Endothelial cell of umbilical vein (primary cell): ENCODE measurements around the gene TMEM59. TPM values are rescaled to one million over a fixed set of nuclear protein-coding genes. Genes with fewer than 3 reads are reported as not detected.
A peak's percentile ranks its signal among the peaks of the same experiment; 100 is the strongest.

Experiments
- BruUV-seq: library from RNA; stranded (reverse); fragments of 400-500 nt; replicated peaks from 2 replicates; lab custom pipeline; 2021; lab: Mats Ljungman, UMichigan
- CTCF ChIA-PET: fragments of 300-600, 350-600 bp; sonication (Branson Sonifier 250); formaldehyde crosslinking; loops from one replicate; lab custom pipeline; 2021; ENCODE audit warnings: antibody characterized with exemption, inconsistent platforms; lab: Charles Lee
- POLR2A ChIA-PET: fragments of 300-600, 350-600 bp; sonication (Branson Sonifier 250); formaldehyde crosslinking; loops from one replicate; lab custom pipeline; 2021; ENCODE audit warnings: antibody characterized with exemption, inconsistent platforms; lab: Charles Lee
- DNase-seq: peaks from one replicate; pipeline ENCODE4 v3.0.0-alpha.2; 2011; ENCODE audit warnings: low read depth, low spot score
- FAIRE-seq: peaks from 2 replicates; lab custom pipeline; 2011; peaks lifted over from hg19 to GRCh38; lab: Jason Lieb, UNC
- H2AFZ ChIP-seq: 2 replicates; pipeline ENCODE4 v1.6.0; 2012; ENCODE audit warnings: low read depth, low read length, control low read depth, inconsistent platforms
- H3K27ac ChIP-seq: 2 replicates; pipeline ENCODE4 v1.5.1; 2011; ENCODE audit warnings: low read depth, mild to moderate bottlenecking, control low read depth, low read length, moderate library complexity; ENCODE audit not compliant: insufficient read depth
- H3K27me3 ChIP-seq, 2 experiments: 2 replicates each; pipeline versions ENCODE4 v1.6.0 to v1.6.1; 2011; ENCODE audit warnings: low read length in 2 of 2, mixed read lengths in 1 of 2; ENCODE audit not compliant: control insufficient read depth in 2 of 2, insufficient read depth in 2 of 2
- H3K36me3 ChIP-seq, 2 experiments: 2 replicates in 1 of 2; 3 replicates in 1 of 2; pipeline ENCODE4 v1.5.1; 2011; ENCODE audit warnings: low read length in 2 of 2, mild to moderate bottlenecking in 1 of 2, moderate library complexity in 1 of 2; ENCODE audit not compliant: control insufficient read depth in 2 of 2, insufficient read depth in 2 of 2; ENCODE audit errors: extremely low read depth in 1 of 2
- H3K4me1 ChIP-seq: 3 replicates; pipeline ENCODE4 v1.5.1; 2011; ENCODE audit warnings: mild to moderate bottlenecking, low read length; ENCODE audit not compliant: control insufficient read depth, insufficient read depth; ENCODE audit errors: extremely low read depth
- H3K4me2 ChIP-seq: 2 replicates; pipeline ENCODE4 v1.6.1; 2011; ENCODE audit warnings: low read length, control low read depth, mixed read lengths; ENCODE audit not compliant: insufficient read depth
- H3K4me3 ChIP-seq, 3 experiments: fragments of 200-600 bp in 1 of 3; sonication (generic), shearing (Covaris generic) in 1 of 3; replicated peaks in 1 of 3; 2 replicates each; pipeline ENCODE4 v1.5.1; 2011 to 2016; ENCODE audit warnings: control low read depth in 3 of 3, low read length in 3 of 3, mild to moderate bottlenecking in 2 of 3, inconsistent platforms in 1 of 3, low read depth in 1 of 3, moderate library complexity in 1 of 3; ENCODE audit not compliant: insufficient read depth in 1 of 3
- H3K79me2 ChIP-seq: 2 replicates; pipeline ENCODE4 v1.6.0; 2012; ENCODE audit warnings: low read length, inconsistent platforms; ENCODE audit not compliant: control insufficient read depth, insufficient read depth
- H3K9ac ChIP-seq: replicated peaks from 2 replicates; pipeline ENCODE3; 2011; ENCODE audit warnings: low read length, control low read depth; ENCODE audit not compliant: insufficient read depth; ENCODE audit errors: extremely low read depth
- H3K9me1 ChIP-seq: replicated peaks from 3 replicates; pipeline ENCODE4 v1.6.0; 2011; ENCODE audit warnings: mild to moderate bottlenecking, low read length; ENCODE audit not compliant: control insufficient read depth, insufficient read depth; ENCODE audit errors: extremely low read depth
- H3K9me3 ChIP-seq: replicated peaks from 2 replicates; pipeline ENCODE4 v1.5.1; 2012; ENCODE audit warnings: low read length, inconsistent platforms; ENCODE audit not compliant: control insufficient read depth, insufficient read depth
- H4K20me1 ChIP-seq: replicated peaks from 2 replicates; pipeline ENCODE3; 2011; ENCODE audit warnings: mild to moderate bottlenecking, low read length; ENCODE audit not compliant: control insufficient read depth, insufficient read depth; ENCODE audit errors: extremely low read depth
- EZH2 ChIP-seq: IDR thresholded peaks from 2 replicates; pipeline ENCODE4 v1.6.1; 2012; ENCODE audit warnings: borderline replicate concordance, low read depth, mild to moderate bottlenecking, moderate library complexity, low read length, inconsistent platforms; ENCODE audit not compliant: severe bottlenecking
- FOS ChIP-seq: IDR thresholded peaks from 2 replicates; pipeline ENCODE4 v1.6.1; 2011; ENCODE audit warnings: mild to moderate bottlenecking, low read length, moderate library complexity, borderline replicate concordance; ENCODE audit not compliant: insufficient read depth
- GATA2 ChIP-seq: IDR thresholded peaks from 2 replicates; pipeline ENCODE4 v1.7.0; 2011; ENCODE audit warnings: low read depth, mild to moderate bottlenecking, moderate library complexity, mixed read lengths, low read length; ENCODE audit not compliant: insufficient read length, insufficient read depth
- JUN ChIP-seq: IDR thresholded peaks from 2 replicates; pipeline ENCODE4 v1.6.1; 2011; ENCODE audit warnings: borderline replicate concordance, low read depth; ENCODE audit not compliant: insufficient read length, insufficient read depth
- MYC ChIP-seq: IDR thresholded peaks from one replicate; pipeline ENCODE4 v1.6.1; 2011; ENCODE audit warnings: mild to moderate bottlenecking, low read depth, low read length
- POLR2A ChIP-seq: IDR thresholded peaks from 2 replicates; pipeline ENCODE4 v1.6.1; 2012; ENCODE audit warnings: low read depth, mild to moderate bottlenecking, control low read depth, low read length
- POLR2AphosphoS5 ChIP-seq: IDR thresholded peaks from 2 replicates; pipeline ENCODE4 v1.6.1; 2012; ENCODE audit warnings: low read depth, mild to moderate bottlenecking, control low read depth, low read length, moderate library complexity; ENCODE audit not compliant: insufficient read depth
- dilution Hi-C: fragments of 300-500 bp; cut with MboI; formaldehyde crosslinking; loops from one replicate; pipeline ENCODE4 v1.15.0; 2019; ENCODE audit warnings: low sequenced_read_pairs; ENCODE audit not compliant: extremely low pct_ligation_motif_present
- intact Hi-C: fragments of 100-400 bp; cut with micrococcal nuclease; formaldehyde crosslinking; loops from one replicate; pipeline ENCODE4 v1.10.0; 2022
- polyA plus RNA-seq, 4 experiments: library from polyadenylated mRNA; depleted of rRNA in 3 of 4; stranded (reverse) in 3 of 4; unstranded in 1 of 4; fragments of >200 nt; gene quantifications; 2 replicates each; pipeline versions ENCODE4 v1.2.1 to v1.2.3, GENCODE V29; 2011 to 2012; ENCODE audit warnings: missing spikeins in 1 of 4
- total RNA-seq: library from RNA; stranded (reverse); gene quantifications from 2 replicates; pipeline ENCODE4 v1.2.3, GENCODE V29; 2021
- TF ChIP-seq, protein P1 (sequence below), 2 donors: IDR thresholded peaks; 1 replicate in 1 of 2; 2 replicates in 1 of 2; pipeline ENCODE4 v1.5.1; 2011; ENCODE audit warnings: low read length in 2 of 2, mild to moderate bottlenecking in 2 of 2, moderate library complexity in 2 of 2, control low read depth in 1 of 2, inconsistent platforms in 1 of 2, low read depth in 1 of 2; ENCODE audit not compliant: insufficient read depth in 1 of 2; ENCODE audit errors: extremely low read depth in 1 of 2
- TF ChIP-seq, protein P2 (sequence below): IDR thresholded peaks from 2 replicates; pipeline ENCODE4 v1.6.1; 2011; ENCODE audit not compliant: insufficient read depth, insufficient read length

TMEM59 gene
- total and polyA plus RNA-seq, 2 donors (not counting 3 experiments of a cell fraction or from before 2014, with no cell fraction given): 196 to 281 TPM

DNA sequence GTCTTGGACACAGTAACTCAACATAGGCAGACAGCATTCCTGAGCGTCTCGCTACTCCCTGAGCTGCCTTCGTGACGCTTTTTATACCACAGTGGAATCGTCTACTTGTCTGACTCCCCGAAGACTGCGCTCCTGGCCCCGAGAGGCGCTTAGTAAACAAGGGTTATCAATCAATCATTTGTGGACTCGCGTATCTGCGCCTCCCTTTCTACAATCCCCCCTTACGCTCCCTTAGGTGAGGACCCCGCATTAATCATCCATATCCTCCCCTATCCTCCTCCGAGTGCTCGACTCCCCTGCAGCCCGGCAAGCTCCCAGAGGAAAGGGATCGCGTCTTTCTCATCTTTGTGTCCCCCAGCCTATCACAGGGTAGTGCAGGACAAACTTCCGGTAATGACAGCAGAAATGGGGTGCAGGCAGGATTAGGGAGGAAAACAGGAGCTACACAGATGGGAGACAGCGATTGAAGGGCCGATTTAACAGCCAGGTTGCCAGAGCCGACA lies 522 bp downstream of the TMEM59 start:
- no peak for TF ChIP-seq GATA2
- TF ChIP-seq POLR2A: no peak
- no peak for TF ChIP-seq POLR2AphosphoS5
- TF ChIP-seq, protein P1, sequence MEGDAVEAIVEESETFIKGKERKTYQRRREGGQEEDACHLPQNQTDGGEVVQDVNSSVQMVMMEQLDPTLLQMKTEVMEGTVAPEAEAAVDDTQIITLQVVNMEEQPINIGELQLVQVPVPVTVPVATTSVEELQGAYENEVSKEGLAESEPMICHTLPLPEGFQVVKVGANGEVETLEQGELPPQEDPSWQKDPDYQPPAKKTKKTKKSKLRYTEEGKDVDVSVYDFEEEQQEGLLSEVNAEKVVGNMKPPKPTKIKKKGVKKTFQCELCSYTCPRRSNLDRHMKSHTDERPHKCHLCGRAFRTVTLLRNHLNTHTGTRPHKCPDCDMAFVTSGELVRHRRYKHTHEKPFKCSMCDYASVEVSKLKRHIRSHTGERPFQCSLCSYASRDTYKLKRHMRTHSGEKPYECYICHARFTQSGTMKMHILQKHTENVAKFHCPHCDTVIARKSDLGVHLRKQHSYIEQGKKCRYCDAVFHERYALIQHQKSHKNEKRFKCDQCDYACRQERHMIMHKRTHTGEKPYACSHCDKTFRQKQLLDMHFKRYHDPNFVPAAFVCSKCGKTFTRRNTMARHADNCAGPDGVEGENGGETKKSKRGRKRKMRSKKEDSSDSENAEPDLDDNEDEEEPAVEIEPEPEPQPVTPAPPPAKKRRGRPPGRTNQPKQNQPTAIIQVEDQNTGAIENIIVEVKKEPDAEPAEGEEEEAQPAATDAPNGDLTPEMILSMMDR (IDR thresholded peaks at IDR 0.05; ENCODE audit: extremely low read depth in 1 of 2, insufficient read depth in 1 of 2, low read depth in 1 of 2, low read length in 2 of 2): no peak
- TF ChIP-seq EZH2: no peak
- no peak for TF ChIP-seq MYC
- TF ChIP-seq FOS: no peak
- TF ChIP-seq, protein P2, sequence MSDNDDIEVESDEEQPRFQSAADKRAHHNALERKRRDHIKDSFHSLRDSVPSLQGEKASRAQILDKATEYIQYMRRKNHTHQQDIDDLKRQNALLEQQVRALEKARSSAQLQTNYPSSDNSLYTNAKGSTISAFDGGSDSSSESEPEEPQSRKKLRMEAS: no peak
- no peak for TF ChIP-seq JUN
- Histone ChIP-seq H3K9me3 (no peaks in the 10 kb centered on the region), H3K4me2 (peak overlapping the region; percentile 94), H4K20me1 (no peaks in the 10 kb centered on the region), H3K27me3 (no peaks in the 10 kb centered on the region), H3K4me3 (peak overlapping the region; percentile 81 to 96 (median 91)), H3K9ac (peak overlapping the region; percentile 77), H3K4me1 (peaks cover 18% of the 10 kb centered on the region), H3K36me3 (no peaks in the 10 kb centered on the region), H3K27ac (peak overlapping the region; percentile 52), H2AFZ (peak overlapping the region; percentile 37), H3K9me1 (no peaks in the 10 kb centered on the region), H3K79me2 (peaks cover 28% of the 10 kb centered on the region)
- BruUV-seq: no TSS peak
- DNase-seq: peak; percentile 55
- ChIA-PET POLR2A (no interaction called here), CTCF (interaction anchor here (0.9 to 2.2 kb wide), 5 partner anchors 8 to 437 kb away, joined by 3 to 8 read pairs (median 5); no protein-coding TSS in a partner anchor)
- dilution Hi-C loops: no loop called here
- intact Hi-C loops: loop anchor here (2.0 to 5.0 kb wide), 3 partner anchors 355 to 662 kb away; partner anchors contain the start of genes SSBP3 and TTC4
- FAIRE-seq: peak; percentile 61
